Activated CD4-positive, alpha-beta T cell treated with anti-CD3 and anti-CD28 coated beads, Interleukin-2, amount 10 ng/mL, durations not matched to agents 24 days and 14 days (primary cell): ENCODE results near the gene SPINT3. TPM values are rescaled to one million over a fixed set of nuclear protein-coding genes. Genes with fewer than 3 reads are reported as not detected.

ENCODE experiments used
- DNase-seq: peaks from one replicate; pipeline ENCODE4 v3.0.0; 2022
- H3K27ac Mint-ChIP-seq: one replicate; pipeline ENCODE4 v1.8.0; 2022; ENCODE audit warnings: mild to moderate bottlenecking, mixed read lengths
- H3K27me3 Mint-ChIP-seq: one replicate; pipeline ENCODE4 v1.8.0; 2022; ENCODE audit warnings: mixed read lengths
- H3K36me3 Mint-ChIP-seq: one replicate; pipeline ENCODE4 v1.8.0; 2022; ENCODE audit warnings: low read depth, mild to moderate bottlenecking, mixed read lengths
- H3K4me1 Mint-ChIP-seq: one replicate; pipeline ENCODE4 v1.8.0; 2021; ENCODE audit warnings: mixed read lengths
- H3K4me3 Mint-ChIP-seq: one replicate; pipeline ENCODE4 v1.8.0; 2022; ENCODE audit warnings: mild to moderate bottlenecking, moderate library complexity, mixed read lengths
- H3K9me3 Mint-ChIP-seq: one replicate; pipeline ENCODE4 v1.8.0; 2021; ENCODE audit warnings: mixed read lengths
- intact Hi-C: fragments of 100-400 bp; cut with micrococcal nuclease; formaldehyde crosslinking; loops from one replicate; pipeline ENCODE4 v1.15.1; 2023
- total RNA-seq: library from RNA; stranded (reverse); gene quantifications from 2 replicates; pipeline ENCODE4 v1.2.3, GENCODE V29; 2022

SPINT3 gene, protein sequence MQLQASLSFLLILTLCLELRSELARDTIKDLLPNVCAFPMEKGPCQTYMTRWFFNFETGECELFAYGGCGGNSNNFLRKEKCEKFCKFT
- not detected in 2 replicates for total RNA-seq

DNA sequence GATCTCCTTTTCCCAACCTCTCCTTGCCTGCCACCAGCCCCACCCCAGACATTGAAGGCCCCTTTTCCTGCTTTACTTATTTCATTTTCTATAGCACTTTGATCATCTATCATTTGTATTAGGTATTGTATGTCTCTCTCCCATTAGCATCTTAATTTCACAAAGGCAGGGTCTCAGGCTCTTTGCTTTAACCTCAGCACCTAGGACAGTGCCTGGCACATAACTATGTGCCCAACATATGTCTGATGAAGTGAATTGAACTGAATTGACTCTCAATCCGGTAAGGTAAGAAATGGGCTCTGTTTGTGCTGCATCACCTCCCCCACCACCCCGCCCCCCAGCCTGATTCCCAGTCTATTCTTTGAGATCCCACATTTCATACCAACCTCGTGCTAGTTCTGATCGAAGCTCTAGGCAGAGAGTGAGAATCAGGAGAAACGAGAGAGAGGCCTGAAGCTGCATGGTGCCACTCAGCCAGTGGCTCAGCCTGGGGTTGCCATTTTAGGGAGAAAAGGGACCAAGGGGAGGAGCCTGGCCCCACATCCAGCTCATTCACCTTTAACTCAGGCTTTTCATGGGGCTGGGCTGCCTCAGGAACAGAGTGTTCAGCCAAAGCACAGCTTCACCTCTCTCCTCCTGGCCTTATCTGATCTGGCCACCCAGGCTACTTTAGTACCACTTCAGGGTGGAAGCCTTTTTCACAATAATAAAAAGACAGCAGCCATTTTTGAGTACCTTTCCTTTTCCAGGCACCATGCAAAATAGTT, at the start of gene SPINT3:
SPINT3 (minus strand) TSS at position 476 of the 767 bp plus-strand sequence; CDS start at position 462, 14 bp downstream.
- peaks cover 16% of the 10 kb centered on the region for H3K27me3 Mint-ChIP-seq
- intact Hi-C loops, result no loop called here
- no peaks in the 10 kb centered on the region for H3K9me3 Mint-ChIP-seq
- H3K36me3 Mint-ChIP-seq, result no peaks in the 10 kb centered on the region
- no peak within 1 kb of the TSS for H3K4me3 Mint-ChIP-seq
- no peaks in the 10 kb centered on the region for H3K4me1 Mint-ChIP-seq
- DNase-seq, result no peak
- no peak within 1 kb of the TSS for H3K27ac Mint-ChIP-seq

DNA sequence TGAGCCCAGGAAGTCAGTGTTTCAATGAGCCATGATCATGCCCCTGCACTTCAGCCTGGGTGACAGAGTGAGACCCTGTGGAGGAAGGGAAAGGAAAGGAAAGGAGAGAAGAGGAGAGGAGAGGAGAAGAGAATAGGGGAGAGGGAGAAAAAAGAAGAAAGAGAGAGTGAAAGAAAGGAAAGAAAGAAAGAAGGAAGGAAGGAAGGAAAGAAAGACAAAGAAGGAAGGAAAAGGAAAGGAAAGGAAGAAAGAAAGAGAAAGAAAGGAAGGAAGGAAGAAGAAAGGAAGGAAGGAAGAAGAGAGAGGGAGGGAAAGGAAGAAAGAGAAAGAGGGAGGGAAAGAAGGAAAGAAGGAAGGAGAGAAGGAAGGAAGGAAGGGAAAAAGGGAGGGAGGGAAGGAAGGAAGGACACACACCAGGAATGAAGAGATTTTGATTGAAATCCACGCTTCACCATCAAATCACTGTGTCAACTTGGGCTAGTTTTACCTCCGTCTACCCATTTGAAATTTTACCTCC, 49.4 kb upstream of the SPINT3 start:
- no peaks in the 10 kb centered on the region for H3K4me1 Mint-ChIP-seq
- H3K27ac Mint-ChIP-seq, result no peak overlapping the region
- peaks cover 8% of the 10 kb centered on the region for H3K27me3 Mint-ChIP-seq
- H3K9me3 Mint-ChIP-seq, result peaks cover 3% of the 10 kb centered on the region
- DNase-seq, result no peak
- no peak overlapping the region for H3K4me3 Mint-ChIP-seq
- no peaks in the 10 kb centered on the region for H3K36me3 Mint-ChIP-seq
- intact Hi-C loops, result no loop called here

DNA sequence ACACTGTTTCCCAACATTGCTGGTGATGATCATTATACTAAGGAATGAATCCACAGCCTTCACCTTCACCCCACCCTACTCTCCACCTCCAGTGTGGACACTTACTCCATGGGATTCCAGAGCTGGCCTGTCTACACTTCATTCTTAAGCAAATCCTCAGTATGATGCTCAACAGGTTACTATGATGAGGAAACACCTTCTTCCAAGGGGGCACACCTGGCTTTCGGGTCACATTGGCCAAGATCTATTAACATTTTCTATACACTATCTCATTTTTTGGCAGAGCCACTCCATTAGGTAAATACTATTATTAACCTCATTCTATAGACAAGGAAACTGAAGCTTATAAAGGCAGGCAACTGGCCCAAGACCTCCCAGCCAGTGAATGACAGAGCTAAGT, 39.8 kb upstream of the SPINT3 start:
- peaks cover 3% of the 10 kb centered on the region for H3K27me3 Mint-ChIP-seq
- intact Hi-C loops, result no loop called here
- H3K4me3 Mint-ChIP-seq, result no peak overlapping the region
- no peaks in the 10 kb centered on the region for H3K4me1 Mint-ChIP-seq
- no peak for DNase-seq
- no peaks in the 10 kb centered on the region for H3K36me3 Mint-ChIP-seq
- no peak overlapping the region for H3K27ac Mint-ChIP-seq
- H3K9me3 Mint-ChIP-seq, result no peaks in the 10 kb centered on the region

DNA sequence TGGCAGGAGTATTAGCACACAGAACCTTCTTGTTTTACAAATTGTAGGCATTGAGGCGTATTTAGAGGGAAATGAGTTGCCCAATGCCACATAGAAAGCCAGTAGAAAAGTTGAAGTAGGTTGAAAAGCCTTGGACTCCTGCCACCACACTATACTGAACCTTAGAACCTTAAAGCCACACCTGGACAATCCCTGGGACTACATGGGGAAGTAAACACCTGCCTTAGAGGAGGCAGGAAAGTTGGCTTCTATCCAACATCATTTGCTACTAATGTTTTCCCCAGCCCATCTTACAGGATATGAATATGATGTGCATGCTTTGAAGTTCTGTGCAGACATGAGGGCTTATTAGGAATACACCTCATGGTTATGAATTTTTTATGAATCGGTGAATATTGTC, 37.0 kb upstream of the SPINT3 start:
- Mint-ChIP-seq H3K36me3 (no peaks in the 10 kb centered on the region), H3K27ac (no peak overlapping the region), H3K9me3 (no peaks in the 10 kb centered on the region), H3K4me3 (no peak overlapping the region), H3K27me3 (peaks cover 13% of the 10 kb centered on the region), H3K4me1 (no peaks in the 10 kb centered on the region)
- intact Hi-C loops, result no loop called here
- DNase-seq, result no peak

DNA sequence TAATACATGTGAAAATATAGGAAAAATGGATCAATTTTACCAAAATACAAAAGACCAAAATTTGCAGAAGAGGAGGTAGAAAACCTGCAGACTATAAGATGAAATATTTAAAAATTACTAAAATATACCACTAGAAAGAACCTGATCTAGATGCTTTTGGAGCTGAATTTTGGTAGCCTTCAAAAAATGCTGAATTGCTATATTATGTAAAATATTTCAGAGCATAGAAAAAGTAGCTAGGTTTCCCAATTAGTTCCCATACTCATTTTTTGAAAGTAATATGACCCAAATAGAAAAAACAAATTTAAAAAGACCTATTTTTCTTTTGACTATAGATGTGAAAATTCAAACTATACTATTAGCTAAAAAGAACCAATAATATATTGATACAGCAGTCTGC, 35.3 kb upstream of the SPINT3 start:
- H3K36me3 Mint-ChIP-seq, result no peaks in the 10 kb centered on the region
- intact Hi-C loops, result no loop called here
- H3K4me1 Mint-ChIP-seq, result no peaks in the 10 kb centered on the region

DNA sequence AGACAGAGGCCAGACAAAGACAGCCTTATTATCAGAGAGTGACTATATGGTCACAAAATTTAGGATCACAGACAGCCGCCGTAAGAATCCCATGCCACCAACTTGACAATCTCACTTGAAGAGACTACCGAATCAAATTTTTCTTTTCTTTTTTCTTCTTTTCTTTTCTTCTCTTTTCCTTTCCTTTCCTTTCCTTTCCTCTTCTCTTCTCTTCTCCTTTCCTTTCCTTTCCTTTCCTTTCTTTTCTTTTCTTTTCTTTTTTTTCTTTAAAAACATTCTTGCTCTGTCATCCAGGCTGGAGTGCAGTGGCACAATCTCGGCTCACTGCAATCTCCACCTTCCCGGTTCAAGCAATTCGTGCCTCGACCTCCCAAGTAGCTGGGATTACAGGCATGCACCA, 33.0 kb upstream of the SPINT3 start:
- H3K4me3 Mint-ChIP-seq, result no peak overlapping the region
- no peaks in the 10 kb centered on the region for H3K4me1 Mint-ChIP-seq
- H3K9me3 Mint-ChIP-seq, result no peaks in the 10 kb centered on the region
- H3K27ac Mint-ChIP-seq, result no peak overlapping the region
- H3K36me3 Mint-ChIP-seq, result no peaks in the 10 kb centered on the region
- intact Hi-C loops, result no loop called here
- H3K27me3 Mint-ChIP-seq, result peaks cover 25% of the 10 kb centered on the region
- DNase-seq, result no peak

More for the DNA sequence above, 35.3 kb upstream of the SPINT3 start:
- H3K9me3 Mint-ChIP-seq, result no peaks in the 10 kb centered on the region
- no peak overlapping the region for H3K27ac Mint-ChIP-seq
- peaks cover 17% of the 10 kb centered on the region for H3K27me3 Mint-ChIP-seq
- no peak overlapping the region for H3K4me3 Mint-ChIP-seq
- DNase-seq, result no peak

DNA sequence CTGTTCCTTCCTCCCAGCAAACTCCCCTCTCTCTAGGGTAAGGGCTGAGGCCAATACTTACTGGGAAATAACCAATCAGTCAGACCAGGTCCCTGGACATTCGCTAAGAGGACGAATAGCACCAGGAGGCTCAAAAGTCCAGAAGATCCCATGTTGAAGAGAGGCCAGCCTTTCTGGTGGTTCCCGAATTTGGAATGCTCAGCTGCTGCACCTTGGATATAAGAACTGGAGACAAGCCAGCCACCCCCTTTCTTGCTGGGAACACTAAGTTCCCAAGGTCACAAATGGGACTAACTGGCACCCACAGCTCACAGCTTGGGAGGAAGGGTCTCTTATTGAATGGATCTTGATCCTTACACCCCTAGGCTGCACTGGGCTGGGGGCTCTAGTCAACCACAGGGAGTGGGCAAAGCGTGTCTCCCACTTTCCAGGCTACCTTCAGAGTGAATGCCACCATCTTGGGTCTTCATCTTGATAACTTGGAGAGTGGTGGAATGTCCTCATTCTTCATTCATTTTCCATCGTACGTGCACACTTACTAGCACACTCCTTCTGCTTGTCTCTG, 31.9 kb upstream of the SPINT3 start, which contains the start of gene EPPIN:
EPPIN (minus strand) TSS at position 196 of the 565 bp plus-strand sequence; CDS start at position 152, 44 bp downstream.
- no peak within 1 kb of the TSS for H3K27ac Mint-ChIP-seq
- no peak within 1 kb of the TSS for H3K4me3 Mint-ChIP-seq
- no peaks in the 10 kb centered on the region for H3K4me1 Mint-ChIP-seq
- no peaks in the 10 kb centered on the region for H3K9me3 Mint-ChIP-seq
- no peak for DNase-seq
- intact Hi-C loops, result no loop called here
- H3K27me3 Mint-ChIP-seq, result peaks cover 25% of the 10 kb centered on the region
- no peaks in the 10 kb centered on the region for H3K36me3 Mint-ChIP-seq

DNA sequence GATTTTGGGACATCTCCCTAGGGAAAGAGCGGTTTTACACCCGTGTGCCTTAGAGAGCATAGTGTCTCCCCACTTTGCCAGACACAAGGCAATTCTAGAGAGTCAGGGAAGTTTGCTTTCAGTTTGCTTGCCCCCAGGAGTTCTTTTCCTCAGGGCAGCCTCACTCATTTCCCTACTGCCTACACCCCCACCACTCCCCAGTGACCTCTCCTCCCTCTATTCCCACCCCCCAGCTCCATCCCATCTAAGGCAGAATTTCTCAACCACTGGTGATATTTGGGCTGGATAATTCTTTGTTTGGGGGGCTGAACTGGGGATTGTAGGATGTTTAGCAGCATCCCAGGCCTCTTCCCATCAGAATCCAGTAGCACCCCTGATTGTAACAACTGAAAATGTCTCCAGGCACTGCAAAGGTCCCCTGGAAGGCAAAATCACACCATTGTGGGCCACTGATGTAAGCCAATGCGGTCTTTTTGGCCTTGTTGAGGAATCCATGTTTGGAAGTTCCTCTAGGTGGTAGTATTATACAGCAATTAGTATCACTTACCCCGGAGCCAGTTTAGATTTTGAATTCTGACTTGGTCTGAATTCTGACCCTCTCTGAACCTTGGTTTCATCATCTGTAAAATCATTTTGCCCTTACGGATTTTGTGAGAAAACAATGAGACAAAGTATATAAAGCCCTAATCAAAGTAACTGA, 30.5 kb upstream of the SPINT3 start:
- no peak overlapping the region for H3K27ac Mint-ChIP-seq
- H3K4me3 Mint-ChIP-seq, result no peak overlapping the region
- intact Hi-C loops, result loop anchor here (1.0 kb wide), 1 partner anchor 225 kb away; no protein-coding TSS in a partner anchor
- peaks cover 25% of the 10 kb centered on the region for H3K27me3 Mint-ChIP-seq
- no peaks in the 10 kb centered on the region for H3K4me1 Mint-ChIP-seq
- no peaks in the 10 kb centered on the region for H3K36me3 Mint-ChIP-seq
- no peaks in the 10 kb centered on the region for H3K9me3 Mint-ChIP-seq
- no peak for DNase-seq

DNA sequence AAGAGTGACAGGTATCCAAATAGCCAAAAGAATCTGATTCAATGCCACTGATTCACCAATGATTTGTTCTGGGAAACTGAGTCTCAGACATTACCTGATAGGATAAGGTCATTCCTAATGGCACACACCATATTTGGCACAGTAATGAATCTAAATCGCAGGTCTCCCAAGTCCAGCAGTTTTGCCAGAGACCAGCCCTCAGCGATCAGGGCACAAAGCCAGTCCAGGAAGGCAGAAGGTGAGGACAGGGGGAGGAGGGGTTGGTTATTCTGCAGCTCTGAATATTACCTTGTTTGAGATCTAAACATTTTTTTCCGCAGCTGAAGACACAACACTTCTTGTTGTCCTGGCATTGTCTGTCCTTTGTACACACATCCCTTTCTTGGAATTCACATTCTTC, 29.9 kb upstream of the SPINT3 start:
- Mint-ChIP-seq H3K4me3 (no peak overlapping the region), H3K4me1 (no peaks in the 10 kb centered on the region), H3K9me3 (no peaks in the 10 kb centered on the region), H3K27me3 (peaks cover 24% of the 10 kb centered on the region), H3K27ac (no peak overlapping the region), H3K36me3 (no peaks in the 10 kb centered on the region)
- no peak for DNase-seq
- intact Hi-C loops, result no loop called here

DNA sequence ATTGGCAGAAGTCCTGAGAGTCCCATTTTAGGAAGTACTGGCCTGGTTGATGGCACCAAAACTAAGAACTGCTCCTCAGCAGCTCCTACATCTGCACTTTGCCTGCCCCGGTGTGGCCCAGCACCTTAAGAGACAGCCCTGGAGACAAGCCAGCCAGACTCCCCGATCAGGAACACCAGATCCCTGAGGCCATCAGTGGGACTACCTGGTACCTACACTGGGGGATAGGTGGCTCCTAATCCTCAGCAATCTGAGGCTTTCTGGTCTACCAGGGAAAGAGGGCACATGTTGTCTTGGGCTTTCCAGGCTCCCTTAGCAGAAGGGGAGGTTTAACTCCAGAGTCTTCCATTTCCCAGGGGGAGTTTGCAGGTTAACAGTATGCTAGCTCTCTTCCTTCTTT, 24.0 kb upstream of the SPINT3 start, which contains the start of gene WFDC6:
WFDC6 (minus strand) TSS at position 101 of the 400 bp plus-strand sequence; CDS start at position 26, 75 bp downstream.
- Mint-ChIP-seq H3K9me3 (no peaks in the 10 kb centered on the region), H3K4me1 (no peaks in the 10 kb centered on the region), H3K4me3 (no peak within 1 kb of the TSS), H3K27ac (no peak within 1 kb of the TSS), H3K27me3 (peaks cover 9% of the 10 kb centered on the region), H3K36me3 (no peaks in the 10 kb centered on the region)
- DNase-seq, result no peak
- intact Hi-C loops, result no loop called here

DNA sequence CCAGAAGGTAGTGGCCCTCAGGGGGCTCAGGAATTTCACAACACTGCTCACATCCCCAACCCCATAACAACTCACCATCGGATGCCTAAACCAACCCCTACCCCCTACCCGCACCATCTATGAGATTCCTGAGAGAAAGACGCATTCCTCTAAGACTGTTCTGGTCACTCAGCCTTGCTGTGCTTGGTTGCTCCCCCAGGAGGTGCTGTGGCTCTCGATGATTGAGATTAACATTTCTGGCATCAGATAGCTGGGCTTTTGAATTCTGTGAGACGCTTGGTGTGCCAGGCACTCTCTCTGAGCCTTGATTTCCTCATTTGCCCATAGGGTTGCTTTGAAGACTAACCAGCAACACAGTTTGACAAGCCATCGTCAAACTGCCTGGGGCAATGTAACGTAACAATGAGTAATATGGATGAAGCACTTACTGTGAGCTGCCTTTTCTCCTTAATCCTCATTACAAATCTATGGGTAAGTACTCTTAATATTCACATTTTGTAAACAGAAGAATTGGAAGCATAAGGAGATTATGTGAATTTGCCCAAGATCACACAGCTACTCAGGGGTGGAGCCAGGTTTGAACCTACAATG, 22.9 kb upstream of the SPINT3 start:
- H3K4me1 Mint-ChIP-seq, result no peaks in the 10 kb centered on the region
- no peaks in the 10 kb centered on the region for H3K36me3 Mint-ChIP-seq
- H3K27ac Mint-ChIP-seq, result no peak overlapping the region
- intact Hi-C loops, result no loop called here
- H3K9me3 Mint-ChIP-seq, result no peaks in the 10 kb centered on the region
- peaks cover 5% of the 10 kb centered on the region for H3K27me3 Mint-ChIP-seq
- no peak overlapping the region for H3K4me3 Mint-ChIP-seq
- no peak for DNase-seq

DNA sequence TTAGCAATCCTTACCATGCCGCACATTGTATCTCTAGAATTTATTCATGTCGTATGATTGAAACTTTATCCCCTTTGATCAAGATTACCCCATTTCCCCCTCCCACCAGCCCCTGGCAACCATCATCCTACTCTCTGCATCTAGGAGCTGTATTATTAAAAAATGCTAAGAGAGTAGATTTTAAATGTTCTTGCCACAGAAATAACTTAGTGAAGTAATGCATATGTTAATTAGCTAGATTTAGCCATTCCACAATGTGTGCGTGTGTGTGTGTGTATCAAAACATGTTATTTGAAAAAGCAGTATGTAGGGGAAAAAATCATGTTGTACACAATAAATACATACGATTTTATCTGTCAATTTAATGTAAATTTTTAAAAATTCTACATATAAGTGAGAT, 11.9 kb upstream of the SPINT3 start:
- no peaks in the 10 kb centered on the region for H3K9me3 Mint-ChIP-seq
- no peak for DNase-seq
- no peak overlapping the region for H3K27ac Mint-ChIP-seq
- intact Hi-C loops, result no loop called here
- H3K4me3 Mint-ChIP-seq, result no peak overlapping the region
- H3K36me3 Mint-ChIP-seq, result no peaks in the 10 kb centered on the region
- no peaks in the 10 kb centered on the region for H3K4me1 Mint-ChIP-seq
- peaks cover 29% of the 10 kb centered on the region for H3K27me3 Mint-ChIP-seq

DNA sequence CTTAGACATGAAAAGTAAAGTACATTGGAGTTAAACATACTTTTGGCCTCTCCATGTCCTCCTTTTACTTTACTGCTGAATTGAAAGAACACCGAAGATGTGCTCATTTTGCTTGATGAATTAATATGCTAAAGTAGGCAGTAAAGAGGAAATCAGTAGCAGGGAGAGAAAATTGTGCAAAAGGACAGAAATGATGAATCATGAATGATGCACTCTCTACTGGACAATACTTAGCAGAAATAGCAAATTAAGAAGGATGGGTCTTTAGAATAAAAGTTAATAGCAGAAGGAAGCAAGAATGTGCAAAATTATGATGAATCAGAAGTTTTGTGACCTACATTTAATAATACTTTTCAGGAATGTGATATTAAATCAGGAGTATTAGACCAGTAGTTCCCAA, 8.4 kb upstream of the SPINT3 start:
- Mint-ChIP-seq H3K27me3 (peaks cover 31% of the 10 kb centered on the region), H3K4me1 (no peaks in the 10 kb centered on the region), H3K36me3 (no peaks in the 10 kb centered on the region), H3K9me3 (no peaks in the 10 kb centered on the region), H3K27ac (no peak overlapping the region), H3K4me3 (no peak overlapping the region)
- no peak for DNase-seq
- intact Hi-C loops, result no loop called here
